Gastrocnemius medialis (tissue), 4 donors: ENCODE results near the gene PPFIA1.

ENCODE experiments used
- CTCF ChIP-seq, 5 experiments: fragments of 450-650 bp in 3 of 5; fragments of 200-600 bp in 2 of 5; sonication (generic) in 2 of 5; IDR thresholded peaks in 4 of 5; conservative IDR thresholded peaks in 1 of 5; 1 replicate in 4 of 5; 2 replicates in 1 of 5; pipeline ENCODE4 v1.5.1; 2016 to 2019; ENCODE audit warnings: antibody characterized with exemption in 5 of 5, mild to moderate bottlenecking in 3 of 5, moderate library complexity in 3 of 5
- POLR2A ChIP-seq, 2 donors: fragments of 450-650 bp; IDR thresholded peaks; one replicate each; pipeline ENCODE4 v1.6.1; 2017; ENCODE audit warnings: antibody characterized with exemption in 2 of 2, mild to moderate bottlenecking in 2 of 2, moderate library complexity in 2 of 2

GRCh38 chr11:70233034-70233433, 37.5 kb upstream of the PPFIA1 start:
- TF ChIP-seq CTCF (IDR thresholded peaks at IDR 0.05 in 4 of 5, conservative IDR thresholded peaks at IDR 0.05 in 1 of 5) (no peak), POLR2A (IDR thresholded peaks at IDR 0.05) (no peak)
